GM21619 (cell line): ENCODE data around the gene HIGD1A.

Source experiments
- ATAC-seq: cut with Tn5 transposase; IDR thresholded peaks from one replicate; pipeline ENCODE4 v1.9.1; 2021; ENCODE audit not compliant: unreplicated experiment

The HIGD1A gene

GRCh38 chr3:42758126-42758525, 46.2 kb downstream of the HIGD1A start:
- no peak for ATAC-seq

DNA sequence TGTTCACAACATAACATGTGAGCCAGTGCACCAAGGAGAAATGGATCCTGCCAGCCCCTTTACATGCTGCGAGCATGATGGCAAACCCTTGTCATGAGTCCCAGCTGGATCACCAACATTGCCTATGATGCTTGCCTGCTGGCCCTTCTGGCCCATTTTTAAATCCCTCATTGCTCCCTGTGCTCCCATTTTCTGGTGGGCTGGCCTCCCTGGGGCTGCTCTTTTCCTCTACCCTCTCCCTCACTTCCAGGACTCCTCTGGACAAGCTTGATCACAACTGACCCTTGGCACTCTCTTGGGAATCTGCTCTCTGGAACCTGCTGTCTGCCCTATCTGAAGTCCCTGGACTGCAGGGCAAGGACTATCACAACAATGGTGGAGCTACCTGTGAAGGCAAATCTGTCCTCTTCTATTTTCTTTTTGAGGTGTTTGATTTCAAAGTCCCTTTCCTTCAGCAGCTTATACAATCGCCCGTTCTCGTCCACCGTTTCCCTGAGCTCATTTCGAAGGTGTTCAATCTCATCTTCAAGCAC, 47.5 kb downstream of the HIGD1A start:
- no peak for ATAC-seq

DNA sequence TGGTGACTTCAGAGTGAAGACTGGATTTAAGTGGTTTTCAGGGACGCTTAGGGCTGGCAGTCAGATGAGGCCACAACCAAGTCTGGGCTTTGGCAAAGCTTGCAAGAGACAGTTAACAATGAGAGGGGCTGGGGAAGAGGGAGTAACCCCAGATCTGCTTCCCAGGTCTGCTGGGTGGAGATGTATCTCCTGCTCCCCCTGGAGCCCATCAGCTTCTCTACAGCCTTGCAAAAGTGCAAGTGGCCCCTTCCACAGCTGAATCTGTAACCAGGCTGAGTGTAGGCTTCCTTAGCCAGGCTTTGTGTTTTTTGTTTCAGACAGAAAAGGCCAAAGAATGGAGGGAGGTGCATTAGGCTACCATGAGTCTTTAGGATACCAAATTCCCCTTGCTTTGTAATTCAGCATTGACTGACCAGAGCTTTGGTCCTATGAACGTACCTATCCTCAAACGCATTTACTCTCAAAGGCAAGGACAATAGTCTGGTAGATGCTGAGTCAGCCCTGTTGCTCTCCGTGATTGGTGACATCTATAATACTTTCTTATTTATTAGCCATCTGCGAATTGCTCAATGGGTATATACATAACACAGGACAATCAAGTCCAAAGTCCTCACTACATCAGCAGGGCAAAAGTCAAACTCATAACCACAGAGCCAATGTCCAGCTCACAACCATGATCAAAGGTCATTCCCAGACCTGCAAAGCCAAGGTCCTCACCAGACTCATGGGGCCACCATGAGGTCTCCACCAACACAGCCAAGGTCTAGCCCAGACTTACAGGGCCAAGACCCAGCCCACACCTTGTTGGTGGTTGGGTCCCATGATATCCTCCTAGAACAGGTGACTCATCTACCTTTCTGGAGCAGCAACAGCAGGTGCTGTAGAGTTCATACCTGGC, 48.4 kb downstream of the HIGD1A start:
- no peak for ATAC-seq

DNA sequence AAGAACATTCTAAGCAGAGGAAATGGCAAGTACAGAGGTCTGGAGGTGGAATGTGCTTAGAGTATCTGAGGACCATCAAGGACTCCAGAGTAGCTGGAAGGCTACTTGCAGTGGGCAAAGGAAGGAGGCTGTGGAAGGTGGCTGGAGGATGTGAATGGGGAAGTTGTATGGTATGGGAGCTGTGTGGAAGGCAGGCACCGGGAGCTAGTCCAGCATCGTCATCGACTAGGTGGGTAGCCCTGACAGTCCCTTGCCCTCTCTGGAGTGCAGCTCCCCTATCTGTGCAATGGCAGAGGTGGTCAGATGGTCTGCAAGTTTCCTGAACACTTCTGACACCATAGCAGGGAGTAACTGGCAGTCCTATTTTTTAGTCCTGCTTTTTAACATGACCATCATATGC, 50.5 kb downstream of the HIGD1A start:
- ATAC-seq = no peak

DNA sequence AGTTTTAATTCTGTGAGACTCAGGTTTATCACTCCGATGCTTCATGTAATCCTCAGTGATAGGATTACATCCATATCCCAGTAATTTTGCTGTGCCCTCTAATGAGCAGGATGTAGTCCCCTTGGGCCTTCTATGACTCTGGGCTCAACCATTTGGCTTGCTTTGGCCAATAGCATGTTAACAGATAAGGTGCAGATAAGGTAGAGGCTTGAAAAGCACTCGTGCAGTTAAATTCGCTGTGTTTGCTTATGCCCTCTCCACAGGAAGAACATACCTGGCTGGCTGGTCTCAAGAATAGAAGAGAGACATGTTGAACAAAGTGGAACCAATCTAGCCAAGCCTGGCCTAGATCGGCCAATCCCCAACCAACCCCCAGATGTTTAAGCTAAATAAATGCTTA, 51.3 kb downstream of the HIGD1A start:
- ATAC-seq = no peak

- no peak for ATAC-seq
Measured at GRCh38 chr3:42752441-42752840, 51.8 kb downstream of the HIGD1A start.

- no peak for ATAC-seq
Measured at GRCh38 chr3:42751609-42752008, 52.7 kb downstream of the HIGD1A start.

- ATAC-seq = no peak
Measured at GRCh38 chr3:42750834-42751233, 53.5 kb downstream of the HIGD1A start.

DNA sequence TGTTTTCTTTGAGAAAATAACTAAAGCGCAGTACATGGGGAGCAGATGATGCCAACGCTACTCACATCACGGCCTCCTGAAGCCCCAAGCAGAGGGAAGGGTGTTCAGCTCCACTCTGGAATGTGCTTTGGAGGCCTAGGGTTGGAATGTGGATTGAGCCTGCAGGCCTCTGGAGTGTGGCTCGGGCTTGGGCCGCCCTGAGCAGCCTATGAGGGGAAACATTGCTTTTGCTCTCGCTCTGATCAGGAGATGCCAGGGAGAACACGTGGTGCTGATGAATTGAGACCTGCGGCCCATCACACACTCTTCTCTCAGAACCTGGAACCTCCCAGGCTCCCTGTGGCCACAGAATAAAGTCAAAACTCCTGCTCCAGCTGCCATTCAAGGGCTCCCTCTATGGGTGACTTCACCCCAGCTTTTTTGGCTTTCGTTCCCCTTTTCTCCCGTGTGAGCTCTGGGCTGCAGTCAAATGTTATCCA, 54.5 kb downstream of the HIGD1A start:
- ATAC-seq = no peak

DNA sequence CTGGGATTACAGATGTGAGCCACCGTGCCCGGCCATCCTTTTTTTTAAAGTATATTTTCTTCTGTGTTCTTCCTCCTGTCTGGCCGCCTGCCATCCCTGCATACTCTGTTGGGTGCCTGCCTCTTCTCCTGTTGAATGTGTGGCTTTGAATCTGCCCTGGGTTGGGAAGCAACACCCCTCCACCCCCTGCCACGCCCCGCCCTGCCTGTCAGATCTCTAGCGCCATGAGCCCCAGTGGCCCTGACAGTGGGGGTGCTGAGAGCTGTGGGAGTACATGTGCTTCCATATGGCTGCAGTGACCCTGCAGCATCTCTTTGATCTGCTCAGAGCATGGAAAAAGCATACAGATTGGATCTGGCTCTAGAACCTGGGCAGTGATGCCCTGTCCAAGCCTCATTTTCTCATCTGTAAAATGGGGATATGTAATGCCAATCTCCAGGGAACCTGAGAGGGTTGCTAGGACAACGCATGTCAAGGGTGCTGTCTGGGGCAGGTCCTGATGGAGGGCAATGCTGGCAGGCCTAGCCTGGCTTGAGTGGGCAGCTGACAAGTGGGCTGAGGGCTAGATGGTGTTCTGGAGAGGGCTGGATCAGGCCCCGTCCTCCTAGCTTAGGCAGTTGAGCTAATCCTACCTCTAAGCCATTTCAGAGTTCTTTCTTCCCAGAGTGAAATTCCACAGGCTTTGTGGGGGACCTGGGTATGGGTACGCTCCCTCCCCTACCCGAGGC, 55.1 kb downstream of the HIGD1A start:
- no peak for ATAC-seq

GRCh38 chr3:42747581-42747980, 56.7 kb downstream of the HIGD1A start:
- no peak for ATAC-seq

DNA sequence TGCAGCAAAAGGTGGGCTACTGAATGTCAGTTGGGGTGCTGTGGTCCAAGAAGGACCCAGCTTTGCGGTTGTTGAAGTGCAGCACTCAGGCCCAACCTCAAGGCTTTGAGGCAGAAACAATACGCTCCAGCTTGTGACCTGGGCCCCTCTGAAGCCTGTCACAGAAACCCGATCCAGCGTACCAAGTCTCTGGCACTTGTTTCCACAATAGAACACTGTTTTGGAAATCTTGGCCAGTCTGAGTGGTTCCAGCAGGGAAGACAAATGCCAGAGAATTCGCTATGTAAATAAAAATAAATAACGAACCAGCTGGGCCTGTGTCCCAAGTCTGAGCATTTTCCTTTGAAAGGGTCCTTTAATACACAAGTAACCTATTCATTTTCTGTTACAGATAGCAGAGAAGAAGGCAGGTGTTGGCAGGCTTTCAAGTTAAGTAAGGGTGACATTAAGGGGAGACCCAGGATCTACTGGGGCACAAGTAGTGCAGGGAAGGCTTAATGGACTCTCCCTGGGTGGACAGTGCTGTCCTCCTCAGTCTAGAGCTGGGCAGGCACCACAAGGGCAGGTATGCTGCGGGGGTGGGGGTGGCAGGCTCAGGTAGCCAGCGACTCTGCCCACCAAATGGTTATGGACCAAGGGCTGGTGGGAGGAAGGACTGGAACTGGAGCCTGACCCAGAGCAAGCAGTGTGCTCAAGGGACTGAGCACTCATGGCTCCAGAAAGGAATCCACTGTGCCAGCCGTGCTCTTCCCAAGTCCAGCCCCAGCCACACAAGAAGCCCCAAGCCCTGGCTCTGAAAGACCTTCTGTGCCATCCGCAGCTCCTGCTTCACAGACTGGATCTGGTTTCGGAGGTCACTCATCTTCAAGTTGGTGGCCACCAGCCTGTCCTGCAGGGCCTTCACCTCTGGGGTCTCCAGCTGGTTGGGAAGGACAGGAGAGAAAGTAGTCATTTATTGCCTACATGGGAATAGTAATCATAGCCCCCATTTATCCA, 57.5 kb downstream of the HIGD1A start:
- no peak for ATAC-seq

DNA sequence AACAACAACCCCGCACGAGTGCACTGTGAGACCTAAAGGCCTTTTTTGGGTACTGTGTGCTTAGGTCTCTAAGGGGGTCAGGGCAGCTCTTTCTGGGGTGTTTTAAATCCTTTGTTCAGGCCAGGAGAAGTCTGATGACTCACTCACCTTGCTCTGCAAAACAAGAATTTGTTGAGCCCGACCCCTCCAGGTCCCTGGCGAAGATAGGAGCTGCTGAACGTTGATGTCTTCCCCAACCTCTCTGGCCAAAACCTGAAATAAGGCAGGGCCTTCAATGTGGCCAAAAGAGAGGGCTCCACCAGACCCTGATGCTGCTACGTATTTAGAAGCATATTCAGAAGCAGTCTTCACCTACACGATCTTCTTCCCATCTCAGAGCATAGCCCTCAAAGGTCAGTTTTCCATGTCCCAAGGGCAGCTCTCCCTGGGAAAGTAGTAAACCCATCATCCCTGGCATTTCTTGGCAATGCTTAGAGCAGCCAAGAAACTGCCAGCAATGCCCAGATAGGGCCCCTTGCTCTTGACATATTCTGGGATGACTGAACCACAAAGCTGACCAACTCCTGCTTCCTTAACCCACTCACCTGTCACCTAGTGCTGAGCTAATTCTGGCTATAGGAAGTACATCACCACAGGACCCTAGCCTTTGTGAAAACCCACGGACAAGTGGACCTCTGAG, 58.4 kb downstream of the HIGD1A start:
- no peak for ATAC-seq

GRCh38 chr3:42745291-42745745, 59.0 kb downstream of the HIGD1A start:
- no peak for ATAC-seq

DNA sequence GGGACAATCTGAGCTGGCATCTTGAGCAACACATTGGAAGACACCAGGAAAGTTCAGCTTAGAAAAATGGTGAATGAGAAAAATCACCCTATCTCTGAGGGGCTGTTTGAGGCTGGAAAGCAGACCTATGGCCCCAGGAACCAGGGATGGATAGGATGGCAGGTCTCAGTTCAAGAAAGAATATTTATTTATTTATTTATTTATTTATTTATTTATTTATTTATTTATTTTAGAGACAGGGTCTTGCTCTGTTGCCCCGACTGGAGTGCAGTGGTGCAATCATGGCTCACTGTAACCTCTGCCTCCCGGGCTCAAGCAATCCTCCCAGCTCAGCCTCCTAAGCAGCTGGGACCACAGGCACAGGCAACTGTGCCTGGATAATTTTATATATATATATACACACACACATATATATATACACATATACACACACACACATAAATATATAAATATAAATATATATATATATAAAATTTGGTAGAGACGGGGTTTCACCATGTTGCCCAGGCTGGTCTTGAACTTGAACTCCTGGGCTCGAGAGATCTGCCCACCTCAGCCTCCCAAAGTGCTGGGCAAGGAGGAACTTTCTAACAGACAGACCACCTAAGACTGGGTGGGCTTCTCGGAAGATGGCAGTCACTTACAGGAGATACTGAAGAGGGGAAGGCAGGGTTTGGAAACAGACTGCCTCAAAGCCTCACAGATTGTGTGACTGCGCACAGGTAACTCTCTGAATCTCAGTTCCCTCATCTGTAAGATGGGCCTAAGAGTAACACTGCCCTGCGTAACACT, 60.9 kb downstream of the HIGD1A start:
- no peak for ATAC-seq

GRCh38 chr3:42742688-42743087, 61.6 kb downstream of the HIGD1A start:
- ATAC-seq = no peak

DNA sequence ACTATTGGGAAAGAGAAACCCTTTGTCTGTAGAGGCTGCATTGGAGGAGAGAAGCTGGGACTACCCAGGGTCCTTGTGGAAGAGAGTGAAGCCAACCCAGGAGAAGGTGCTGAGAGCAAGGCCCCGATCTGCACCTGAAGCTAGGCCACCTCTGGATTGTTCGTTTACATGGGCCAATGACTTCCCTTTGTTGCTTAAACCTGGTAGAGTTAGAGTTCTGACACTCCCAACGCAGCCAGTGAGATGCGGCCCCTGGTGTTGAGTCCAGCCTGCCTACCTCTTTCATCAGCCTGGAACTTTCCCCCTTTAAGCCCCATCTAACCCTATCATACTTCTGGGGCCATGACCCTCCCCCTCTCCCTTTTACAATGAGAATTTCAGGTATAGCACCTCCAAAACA, 62.0 kb downstream of the HIGD1A start:
- no peak for ATAC-seq

DNA sequence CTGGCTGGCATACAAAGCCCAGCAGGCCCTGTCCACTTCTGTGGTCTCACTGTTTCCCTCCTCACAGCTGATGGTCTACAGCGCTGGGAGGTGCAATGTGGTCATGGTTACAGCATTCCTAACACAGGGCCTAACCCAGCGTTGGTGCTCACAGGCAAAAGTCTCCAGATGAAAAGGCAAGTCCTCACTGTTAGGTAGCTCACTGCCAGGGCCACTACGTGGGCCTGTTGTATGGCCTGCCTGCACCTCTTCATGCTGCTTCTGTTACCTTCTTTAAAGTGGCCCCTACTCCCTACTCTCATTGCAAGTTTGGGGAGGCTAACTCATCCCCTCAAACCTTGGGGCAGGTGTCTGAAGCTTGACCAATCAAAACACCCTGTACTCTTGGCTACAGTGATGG, 62.5 kb downstream of the HIGD1A start:
- ATAC-seq = no peak
